HepG2 (cell line): ENCODE data around the gene KDM3A. TPM values are rescaled to one million over a fixed set of nuclear protein-coding genes. Genes with fewer than 3 reads are reported as not detected.

Experiments
- ATAC-seq: fragments of 200-7000 bp; cut with Tn5 transposase; 3 replicates; pipeline ENCODE4 v1.9.1; 2020; ENCODE audit warnings: mild to moderate bottlenecking, moderate library complexity
- BruUV-seq: library from RNA; stranded (reverse); fragments of 400-500 nt; replicated peaks from 2 replicates; lab custom pipeline; 2021; lab: Mats Ljungman, UMichigan
- CTCF ChIA-PET: fragments of 300-600 bp; formaldehyde crosslinking; extraction: SDS; loops from one replicate; lab custom pipeline; 2021; ENCODE audit warnings: low total read pairs, inconsistent platforms, low intra/inter-chr PET ratio; lab: Yijun Ruan, JAX
- POLR2A ChIA-PET: fragments of 350-600 bp; sonication (Branson Sonifier 250); formaldehyde crosslinking; loops from one replicate; lab custom pipeline; 2020; ENCODE audit warnings: antibody characterized with exemption, inconsistent platforms; lab: Yijun Ruan, JAX
- DNase-seq: peaks from one replicate; pipeline ENCODE4 v3.0.0-alpha.2; 2015; ENCODE audit warnings: low spot score
- FAIRE-seq: peaks from 3 replicates; lab custom pipeline; 2011; peaks lifted over from hg19 to GRCh38; lab: Jason Lieb, UNC
- H2AFZ ChIP-seq: one replicate; pipeline ENCODE4 v1.6.1; 2011; ENCODE audit warnings: low read length, inconsistent platforms
- H3K27ac ChIP-seq: fragments of 300-600 bp; 3 replicates; pipeline ENCODE4 v1.8.0; 2011; ENCODE audit warnings: mixed run types, mild to moderate bottlenecking, mixed read lengths, low read length, inconsistent platforms; ENCODE audit not compliant: insufficient read depth; ENCODE audit errors: extremely low read length
- H3K27me3 ChIP-seq, 2 experiments: fragments of 200-600 bp in 1 of 2; 2 replicates in 1 of 2; 3 replicates in 1 of 2; pipeline versions ENCODE4 v1.6.0 to v1.8.0; 2011; ENCODE audit warnings: low read length in 2 of 2, mild to moderate bottlenecking in 2 of 2, moderate library complexity in 2 of 2, inconsistent platforms in 1 of 2; ENCODE audit not compliant: insufficient read depth in 2 of 2, control insufficient read depth in 1 of 2
- H3K36me3 ChIP-seq, 2 experiments: fragments of 200-600 bp in 1 of 2; replicated peaks in 1 of 2; 2 replicates in 1 of 2; 3 replicates in 1 of 2; pipeline versions ENCODE4 v1.5.1 to v1.8.0; 2011; ENCODE audit warnings: low read length in 2 of 2, inconsistent platforms in 1 of 2; ENCODE audit not compliant: insufficient read depth in 2 of 2, control insufficient read depth in 1 of 2
- H3K4me1 ChIP-seq: 2 replicates; pipeline ENCODE4 v1.5.1; 2012; ENCODE audit warnings: low read length, inconsistent platforms; ENCODE audit not compliant: insufficient read depth
- H3K4me2 ChIP-seq: 2 replicates; pipeline ENCODE4 v1.6.0; 2011; ENCODE audit warnings: low read depth, low read length, inconsistent platforms
- H3K4me3 ChIP-seq, 3 experiments: fragments of 200-600 bp in 1 of 3; sonication (generic), shearing (Covaris generic) in 1 of 3; replicated peaks in 1 of 3; 2 replicates each; pipeline ENCODE4 v1.5.1; 2011 to 2016; ENCODE audit warnings: low read length in 3 of 3, inconsistent platforms in 2 of 3, low read depth in 2 of 3, mild to moderate bottlenecking in 2 of 3, control low read depth in 1 of 3, mixed read lengths in 1 of 3; ENCODE audit not compliant: insufficient read depth in 1 of 3
- H3K79me2 ChIP-seq: one replicate; pipeline ENCODE4 v1.6.1; 2011; ENCODE audit warnings: low read length, inconsistent platforms; ENCODE audit not compliant: insufficient read depth
- H3K9ac ChIP-seq: 2 replicates; pipeline ENCODE4 v1.6.0; 2011; ENCODE audit warnings: mild to moderate bottlenecking, low read depth, low read length, inconsistent platforms; ENCODE audit not compliant: insufficient read depth
- H3K9me3 ChIP-seq: 2 replicates; pipeline ENCODE4 v1.5.1; 2012; ENCODE audit warnings: mild to moderate bottlenecking, low read length
- H4K20me1 ChIP-seq: 2 replicates; pipeline ENCODE4 v1.6.0; 2011; ENCODE audit warnings: inconsistent platforms, mild to moderate bottlenecking, low read length, moderate library complexity; ENCODE audit not compliant: insufficient read depth
- CBFB ChIP-seq: sonication (generic); formaldehyde crosslinking; IDR thresholded peaks from 2 replicates; pipeline ENCODE4 v1.4.0; 2020; ENCODE audit warnings: missing genetic modification reagents
- CENPT ChIP-seq: sonication (generic); formaldehyde crosslinking; IDR thresholded peaks from 2 replicates; pipeline ENCODE4 v1.8.0; 2022; ENCODE audit warnings: low read depth, mild to moderate bottlenecking, moderate library complexity, missing genetic modification reagents
- EED ChIP-seq: sonication (generic); formaldehyde crosslinking; IDR thresholded peaks from 2 replicates; pipeline ENCODE4 v1.5.0; 2020; ENCODE audit warnings: mild to moderate bottlenecking, missing genetic modification reagents
- ERF ChIP-seq: IDR thresholded peaks from 2 replicates; pipeline ENCODE4 v1.6.1; 2018; ENCODE audit warnings: missing biosample characterization, missing genetic modification reagents
- NFRKB ChIP-seq: fragments of 450-650 bp; IDR thresholded peaks from 2 replicates; pipeline ENCODE4 v1.6.1; 2017
- PHF21A ChIP-seq: sonication (generic); formaldehyde crosslinking; IDR thresholded peaks from 2 replicates; pipeline ENCODE4 v1.5.0; 2020; ENCODE audit warnings: mild to moderate bottlenecking, missing genetic modification reagents
- SALL1 ChIP-seq: sonication (generic); formaldehyde crosslinking; IDR thresholded peaks from 2 replicates; pipeline ENCODE4 v1.8.0; 2022; ENCODE audit warnings: mild to moderate bottlenecking, missing genetic modification reagents
- TAF1 ChIP-seq: sonication (generic); formaldehyde crosslinking; IDR thresholded peaks from 2 replicates; pipeline ENCODE4 v1.4.0; 2020; ENCODE audit warnings: missing genetic modification reagents
- TEF ChIP-seq: sonication (generic); formaldehyde crosslinking; IDR thresholded peaks from 2 replicates; pipeline ENCODE4 v1.5.0; 2020; ENCODE audit warnings: missing genetic modification reagents
- ZBTB2 ChIP-seq: sonication (generic); formaldehyde crosslinking; IDR thresholded peaks from 2 replicates; pipeline ENCODE4 v1.8.0; 2022; ENCODE audit warnings: low read depth, missing genetic modification reagents
- ZNF205 ChIP-seq: IDR thresholded peaks from 2 replicates; pipeline ENCODE4 v1.6.1; 2018; ENCODE audit warnings: missing biosample characterization, missing genetic modification reagents
- ZNF225 ChIP-seq: sonication (generic); formaldehyde crosslinking; IDR thresholded peaks from 2 replicates; pipeline ENCODE4 v1.4.0; 2020; ENCODE audit warnings: mild to moderate bottlenecking, missing genetic modification reagents
- ZNF329 ChIP-seq: sonication (generic); formaldehyde crosslinking; IDR thresholded peaks from 2 replicates; pipeline ENCODE4 v1.9.0; 2021; ENCODE audit warnings: low read depth, mild to moderate bottlenecking, missing genetic modification reagents
- ZNF407 ChIP-seq: sonication (generic); formaldehyde crosslinking; IDR thresholded peaks from one replicate; pipeline ENCODE4 v1.5.1; 2020; ENCODE audit warnings: mild to moderate bottlenecking, missing genetic modification reagents; ENCODE audit errors: not compliant biosample characterization
- ZNF530 ChIP-seq: sonication (generic); formaldehyde crosslinking; IDR thresholded peaks from 2 replicates; pipeline ENCODE4 v1.5.0; 2020; ENCODE audit warnings: low read depth, mild to moderate bottlenecking, missing genetic modification reagents
- ZNF660 ChIP-seq: sonication (generic); formaldehyde crosslinking; IDR thresholded peaks from 2 replicates; pipeline ENCODE4 v1.5.1; 2020; ENCODE audit warnings: mild to moderate bottlenecking, low read depth, missing genetic modification reagents, borderline replicate concordance
- ZNF740 ChIP-seq: sonication (generic); formaldehyde crosslinking; IDR thresholded peaks from 2 replicates; pipeline ENCODE4 v1.4.0; 2020; ENCODE audit warnings: missing genetic modification reagents
- WGBS: methylation state at CpG from one replicate; pipeline ENCODE4 v1.1.6; 2017; ENCODE audit warnings: low lambda C conversion rate; 5-methylcytosine and 5-hydroxymethylcytosine counted together
- in situ Hi-C: cut with HindIII; loops from 2 replicates; pipeline ENCODE4 v1.10.0; 2017; ENCODE audit warnings: low pct_unique_long_range_greater_than_20kb; ENCODE audit not compliant: extremely low pct_ligation_motif_present
- intact Hi-C: fragments of 100-400 bp; cut with micrococcal nuclease; formaldehyde crosslinking; loops from one replicate; pipeline ENCODE4 v1.10.0; 2022; ENCODE audit not compliant: unreplicated experiment
- polyA plus RNA-seq, 8 experiments: library from polyadenylated mRNA; depleted of rRNA in 3 of 8; stranded (reverse) in 7 of 8; unstranded in 1 of 8; fragments of >200 nt; fragmentation: Illumina TruSeq in 4 of 8; extraction: Trizol in 4 of 8; gene quantifications; 2 replicates each; pipeline versions ENCODE4 v1.2.1 to v1.2.3, GENCODE V29; 2011 to 2016; ENCODE audit warnings: low read depth in 4 of 8, missing spikeins in 1 of 8, mixed read lengths in 1 of 8; ENCODE audit not compliant: insufficient read depth in 1 of 8
- total RNA-seq, 5 experiments: library from RNA; depleted of rRNA; stranded (reverse); fragments of >200 nt; fragmentation: Illumina TruSeq; extraction: Trizol; gene quantifications; 2 replicates each; pipeline ENCODE4 v1.2.3, GENCODE V29; 2016; ENCODE audit warnings: low read depth in 1 of 5

KDM3A gene
- total and polyA plus RNA-seq, 2 of the 13 experiments (the other 11 are each of a cell fraction or from before 2014, with no cell fraction given) = 21.0 to 70.2 TPM

- no peak for ATAC-seq
- 93% methylated on average over 6 of the region's 6 CpGs for WGBS
- DNase-seq = no peak
- intact Hi-C loops (no loop called here), in situ Hi-C loops (no loop called here)
- ChIA-PET CTCF (no interaction called here), POLR2A (no interaction called here)
- Histone ChIP-seq H3K4me1 (no peaks in the 10 kb centered on the region), H2AFZ (no peak overlapping the region), H4K20me1 (no peaks in the 10 kb centered on the region), H3K79me2 (no peaks in the 10 kb centered on the region), H3K27me3 (no peaks in the 10 kb centered on the region), H3K9ac (no peak overlapping the region), H3K9me3 (no peaks in the 10 kb centered on the region), H3K4me2 (no peak overlapping the region), H3K36me3 (peaks cover 29 to 96% of the 10 kb centered on the region in 2 experiments), H3K4me3 (no peak overlapping the region), H3K27ac (no peak overlapping the region)
- no peak for FAIRE-seq
- BruUV-seq = no TSS peak
- no peak for TF ChIP-seq CBFB (CRISPR knock-in tag)
- no peak for TF ChIP-seq TEF (CRISPR knock-in tag)
- no peak for TF ChIP-seq SALL1 (CRISPR knock-in tag)
- TF ChIP-seq ZNF740 (CRISPR knock-in tag) = no peak
- TF ChIP-seq EED (CRISPR knock-in tag) = no peak
- TF ChIP-seq ZBTB2 (CRISPR knock-in tag) = no peak
- TF ChIP-seq ZNF205 = no peak
- no peak for TF ChIP-seq ZNF329
- no peak for TF ChIP-seq PHF21A (CRISPR knock-in tag)
- TF ChIP-seq ZNF225 (CRISPR knock-in tag) = no peak
- TF ChIP-seq NFRKB = no peak
- no peak for TF ChIP-seq ERF (CRISPR knock-in tag)
- TF ChIP-seq ZNF530 (CRISPR knock-in tag) = no peak
- no peak for TF ChIP-seq TAF1 (CRISPR knock-in tag)
- TF ChIP-seq ZNF660 (CRISPR knock-in tag) = no peak
- no peak for TF ChIP-seq CENPT (CRISPR knock-in tag)
- no peak for TF ChIP-seq ZNF407 (CRISPR knock-in tag)
Observed at GRCh38 chr2:86471637-86472036, 30.5 kb downstream of the KDM3A start.
